GM12878 (cell line): Measurements from ENCODE around the gene APPBP2. TPM values are rescaled to one million over a fixed set of nuclear protein-coding genes. Genes with fewer than 3 reads are reported as not detected.

Source experiments
- ATF2 ChIP-seq: IDR thresholded peaks from 2 replicates; pipeline ENCODE4 v1.6.1; 2012; ENCODE audit warnings: low read length, inconsistent platforms
- ATF7 ChIP-seq: fragments of 450-650 bp; IDR thresholded peaks from 2 replicates; pipeline ENCODE4 v1.6.1; 2016; ENCODE audit warnings: low read depth, mild to moderate bottlenecking
- EZH2 ChIP-seq: IDR thresholded peaks from 2 replicates; pipeline ENCODE4 v1.6.1; 2012; ENCODE audit warnings: low read depth, mild to moderate bottlenecking, control low read depth, inconsistent platforms, low read length, borderline replicate concordance; ENCODE audit not compliant: control insufficient read depth
- PAX5 ChIP-seq: IDR thresholded peaks from 2 replicates; pipeline ENCODE4 v1.6.1; 2011; ENCODE audit warnings: low read depth, low read length, borderline replicate concordance
- polyA plus RNA-seq, 11 experiments: library from polyadenylated mRNA; depleted of rRNA in 4 of 11; unstranded in 6 of 11; stranded (reverse) in 5 of 11; fragments of >200 nt; fragmentation: Nextera tagmentation in 4 of 11; fragmentation: Illumina TruSeq in 1 of 11; extraction: Ambion mirVana in 4 of 11; extraction: Trizol in 1 of 11; gene quantifications; 1 replicate in 1 of 11; 2 replicates in 10 of 11; pipeline versions ENCODE4 v1.2.1 to v1.2.3, GENCODE V29; 2011 to 2016; ENCODE audit warnings: inconsistent platforms in 2 of 11, missing spikeins in 2 of 11, low read depth in 1 of 11
- total RNA-seq, 4 experiments: library from RNA; depleted of rRNA in 3 of 4; stranded (reverse); fragments of >200 nt in 3 of 4; fragmentation: Illumina TruSeq in 1 of 4; extraction: Trizol in 1 of 4; gene quantifications; 2 replicates each; pipeline versions ENCODE4 v1.2.1 to v1.2.3, GENCODE V29; 2013 to 2021
- TF ChIP-seq, protein P1 (sequence below): fragments of 450-650 bp; formaldehyde crosslinking; IDR thresholded peaks from 2 replicates; pipeline ENCODE4 v1.4.0; 2020; ENCODE audit warnings: mild to moderate bottlenecking, moderate library complexity

APPBP2 gene
- total and polyA plus RNA-seq, 10 of the 15 experiments (the other 5 are each of a cell fraction or from before 2014, with no cell fraction given), result 4.3 to 30.8 (median 13.1) TPM

GRCh38 chr17:60538726-60539125, 12.7 kb upstream of the APPBP2 start (continued):
- TF ChIP-seq, protein P1, sequence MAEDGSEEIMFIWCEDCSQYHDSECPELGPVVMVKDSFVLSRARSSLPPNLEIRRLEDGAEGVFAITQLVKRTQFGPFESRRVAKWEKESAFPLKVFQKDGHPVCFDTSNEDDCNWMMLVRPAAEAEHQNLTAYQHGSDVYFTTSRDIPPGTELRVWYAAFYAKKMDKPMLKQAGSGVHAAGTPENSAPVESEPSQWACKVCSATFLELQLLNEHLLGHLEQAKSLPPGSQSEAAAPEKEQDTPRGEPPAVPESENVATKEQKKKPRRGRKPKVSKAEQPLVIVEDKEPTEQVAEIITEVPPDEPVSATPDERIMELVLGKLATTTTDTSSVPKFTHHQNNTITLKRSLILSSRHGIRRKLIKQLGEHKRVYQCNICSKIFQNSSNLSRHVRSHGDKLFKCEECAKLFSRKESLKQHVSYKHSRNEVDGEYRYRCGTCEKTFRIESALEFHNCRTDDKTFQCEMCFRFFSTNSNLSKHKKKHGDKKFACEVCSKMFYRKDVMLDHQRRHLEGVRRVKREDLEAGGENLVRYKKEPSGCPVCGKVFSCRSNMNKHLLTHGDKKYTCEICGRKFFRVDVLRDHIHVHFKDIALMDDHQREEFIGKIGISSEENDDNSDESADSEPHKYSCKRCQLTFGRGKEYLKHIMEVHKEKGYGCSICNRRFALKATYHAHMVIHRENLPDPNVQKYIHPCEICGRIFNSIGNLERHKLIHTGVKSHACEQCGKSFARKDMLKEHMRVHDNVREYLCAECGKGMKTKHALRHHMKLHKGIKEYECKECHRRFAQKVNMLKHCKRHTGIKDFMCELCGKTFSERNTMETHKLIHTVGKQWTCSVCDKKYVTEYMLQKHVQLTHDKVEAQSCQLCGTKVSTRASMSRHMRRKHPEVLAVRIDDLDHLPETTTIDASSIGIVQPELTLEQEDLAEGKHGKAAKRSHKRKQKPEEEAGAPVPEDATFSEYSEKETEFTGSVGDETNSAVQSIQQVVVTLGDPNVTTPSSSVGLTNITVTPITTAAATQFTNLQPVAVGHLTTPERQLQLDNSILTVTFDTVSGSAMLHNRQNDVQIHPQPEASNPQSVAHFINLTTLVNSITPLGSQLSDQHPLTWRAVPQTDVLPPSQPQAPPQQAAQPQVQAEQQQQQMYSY (CRISPR knock-in tag), result no peak
- no peak for TF ChIP-seq ATF7
- TF ChIP-seq PAX5, result no peak
- TF ChIP-seq ATF2, result no peak
- TF ChIP-seq EZH2, result no peak
